Brain microvascular endothelial cell (primary cell): ENCODE measurements around the gene FSD1L.

ENCODE experiments used
- DNase-seq: peaks from one replicate; pipeline ENCODE4 v3.0.0-alpha.2; 2020
- H3K27ac ChIP-seq: fragments of 250-450 bp; sonication (Bioruptor Pico); 2 replicates; pipeline ENCODE4 v1.5.1; 2020; ENCODE audit warnings: mild to moderate bottlenecking, moderate library complexity
- H3K27me3 ChIP-seq: fragments of 250-450 bp; sonication (Bioruptor Pico); replicated peaks from 2 replicates; pipeline ENCODE4 v1.5.1; 2020; ENCODE audit warnings: mild to moderate bottlenecking
- H3K36me3 ChIP-seq: fragments of 250-450 bp; sonication (Bioruptor Pico); replicated peaks from 2 replicates; pipeline ENCODE4 v1.5.1; 2020; ENCODE audit warnings: mild to moderate bottlenecking
- H3K4me3 ChIP-seq: 2 replicates; pipeline ENCODE4 v1.5.1; 2011; ENCODE audit warnings: low read depth, mild to moderate bottlenecking, control low read depth, low read length, moderate library complexity
- CTCF ChIP-seq: IDR thresholded peaks from 2 replicates; pipeline ENCODE4 v1.5.1; 2011; ENCODE audit warnings: low read depth, mild to moderate bottlenecking, moderate library complexity, low read length, control low read depth, inconsistent platforms; ENCODE audit errors: missing control alignments
- in situ Hi-C: cut with HindIII; loops from 2 replicates; pipeline ENCODE4 v1.10.0; 2017; ENCODE audit warnings: low sequenced_read_pairs, low pct_ligation_motif_present

FSD1L gene

GRCh38 chr9:105445203-105445881 is 2.5 kb upstream of the FSD1L start:
- H3K36me3 ChIP-seq: no peaks in the 10 kb centered on the region
- H3K27me3 ChIP-seq: no peaks in the 10 kb centered on the region
- in situ Hi-C loops: no loop called here
- DNase-seq: no peak
- H3K4me3 ChIP-seq: no peak overlapping the region
- no peak for TF ChIP-seq CTCF
- H3K27ac ChIP-seq: no peak overlapping the region

GRCh38 chr9:105447386-105447813 is 434 bp upstream of the FSD1L start:
- no peak for DNase-seq
- no peak for TF ChIP-seq CTCF
- no peaks in the 10 kb centered on the region for H3K27me3 ChIP-seq
- in situ Hi-C loops: no loop called here
- no peaks in the 10 kb centered on the region for H3K36me3 ChIP-seq
- peak overlapping the region; percentile 84 for H3K4me3 ChIP-seq
- peak overlapping the region; percentile 67 for H3K27ac ChIP-seq

GRCh38 chr9:105449081-105449480 is 1.2 kb downstream of the FSD1L start:
- H3K27me3 ChIP-seq: no peaks in the 10 kb centered on the region
- H3K27ac ChIP-seq: peak overlapping the region; percentile 67
- H3K4me3 ChIP-seq: peak overlapping the region; percentile 84
- no peak for DNase-seq
- no peak for TF ChIP-seq CTCF
- no peaks in the 10 kb centered on the region for H3K36me3 ChIP-seq
- in situ Hi-C loops: no loop called here

DNA sequence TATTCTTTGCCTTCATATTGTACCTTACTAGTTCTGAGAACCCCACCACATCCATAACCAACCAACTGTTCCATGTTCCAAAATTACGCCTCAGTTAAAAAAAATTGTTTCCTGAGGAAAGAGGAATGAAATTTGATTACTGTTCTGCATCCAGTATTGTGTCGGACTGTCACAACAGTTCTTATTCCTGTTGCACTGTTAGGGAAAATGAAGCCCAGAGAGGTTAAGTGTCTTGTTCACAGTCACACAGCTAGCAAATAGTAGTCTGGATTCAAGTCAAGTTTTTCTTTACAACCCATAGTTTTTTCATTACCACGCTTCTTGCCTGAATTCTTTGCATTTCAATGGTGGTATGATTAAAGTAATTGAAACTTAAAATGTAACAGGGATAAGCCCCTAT is 4.4 kb downstream of the FSD1L start:
- no peak for TF ChIP-seq CTCF
- Histone ChIP-seq H3K36me3 (no peaks in the 10 kb centered on the region), H3K4me3 (no peak overlapping the region), H3K27ac (no peak overlapping the region), H3K27me3 (no peaks in the 10 kb centered on the region)
- DNase-seq: no peak
- in situ Hi-C loops: no loop called here

GRCh38 chr9:105455836-105456475 is 8.1 kb downstream of the FSD1L start:
- DNase-seq: no peak

More at GRCh38 chr9:105455836-105456475, 8.1 kb downstream of the FSD1L start:
- H3K27me3 ChIP-seq: no peaks in the 10 kb centered on the region
- TF ChIP-seq CTCF: no peak
- H3K4me3 ChIP-seq: no peak overlapping the region
- peaks cover 3% of the 10 kb centered on the region for H3K36me3 ChIP-seq
- in situ Hi-C loops: no loop called here
- H3K27ac ChIP-seq: no peak overlapping the region
